ENCODE measurements around the gene COBLL1. TPM values are rescaled to one million over a fixed set of nuclear protein-coding genes. Genes with fewer than 3 reads are reported as not detected.

Gene COBLL1
- total RNA-seq, 1 experiment from 2014 or later, result 5.9 TPM

DNA sequence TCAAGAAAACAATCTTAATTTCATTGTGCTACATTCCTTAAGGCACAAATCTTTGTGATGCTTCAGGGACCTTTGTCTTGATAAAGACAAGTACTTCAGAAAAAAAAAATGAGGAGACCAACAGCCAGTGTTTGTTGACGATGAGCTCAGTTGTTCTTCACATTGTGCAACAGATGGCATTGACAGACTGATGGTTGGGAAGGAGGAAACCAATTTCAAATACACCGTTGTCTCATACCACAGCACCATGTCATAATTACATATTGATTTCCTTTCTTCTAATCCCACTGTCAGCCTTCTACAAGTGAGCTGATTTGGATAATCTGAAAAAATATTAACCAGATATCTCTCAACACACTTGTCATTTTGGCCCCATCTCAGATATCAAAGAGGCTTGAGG lies 166.6 kb downstream of the COBLL1 start:
- Histone ChIP-seq H3K79me1 (ENCODE audit: insufficient read depth, low read depth, low read length, poor library complexity, severe bottlenecking) (no peaks in the 10 kb centered on the region), H3T11ph (ENCODE audit: low read length) (no peak overlapping the region), H3K27ac (ENCODE audit: insufficient read length, low read depth, low read length) (no peak overlapping the region), H4K91ac (ENCODE audit: insufficient read length, low read depth, low read length) (no peak overlapping the region), H3K4me2 (ENCODE audit: insufficient read depth, insufficient read length, low read length) (no peak overlapping the region), H2BK5ac (ENCODE audit: insufficient read length, low read length) (no peak overlapping the region), H2BK120ac (ENCODE audit: low read depth, low read length, poor library complexity, severe bottlenecking) (no peak overlapping the region), H3K23me2 (ENCODE audit: insufficient read length, low read depth, low read length, poor library complexity, severe bottlenecking) (no peaks in the 10 kb centered on the region), H2BK12ac (ENCODE audit: insufficient read length, low read depth, low read length) (no peak overlapping the region), H3K9me3 (ENCODE audit: control insufficient read depth, low read depth, low read length) (no peaks in the 10 kb centered on the region), H3K14ac (ENCODE audit: insufficient read depth, low read length) (no peak overlapping the region), H3K27me3 (ENCODE audit: insufficient read depth, low read length) (no peaks in the 10 kb centered on the region), H3K18ac (ENCODE audit: insufficient read length, low read depth, low read length) (no peak overlapping the region), H2BK15ac (ENCODE audit: low read depth, low read length) (no peak overlapping the region), H2AK5ac (ENCODE audit: insufficient read length, low read length) (no peak overlapping the region), H2BK20ac (ENCODE audit: low read depth, low read length, poor library complexity, severe bottlenecking) (no peak overlapping the region), H3K23ac (ENCODE audit: insufficient read length, low read depth, low read length) (no peak overlapping the region), H4K20me1 (ENCODE audit: control insufficient read depth, insufficient read depth, insufficient read length) (no peaks in the 10 kb centered on the region), H3K4me1 (ENCODE audit: insufficient read depth, low read length) (no peaks in the 10 kb centered on the region), H3K79me2 (ENCODE audit: insufficient read depth, low read length) (no peaks in the 10 kb centered on the region), H3K9ac (ENCODE audit: extremely low read depth, insufficient read length, low read length) (no peak overlapping the region), H2AFZ (ENCODE audit: low read length) (no peak overlapping the region), H4K8ac (replicated peaks; ENCODE audit: insufficient read length, low read depth, low read length) (no peak overlapping the region), H3K56ac (ENCODE audit: insufficient read length, low read depth, low read length) (no peak overlapping the region), H4K5ac (ENCODE audit: insufficient read length, low read depth, low read length) (no peak overlapping the region), H3K4ac (ENCODE audit: low read depth, low read length) (no peak overlapping the region)
- Mint-ChIP-seq H3K4me3 (no peak overlapping the region), H3K9me3 (no peaks in the 10 kb centered on the region), H3K27ac (no peak overlapping the region), H3K27me3 (ENCODE audit: low read depth) (no peaks in the 10 kb centered on the region; the same call in 1 of the 2 replicates), H3K36me3 (ENCODE audit: insufficient read depth in 1 of 3, low read depth in 3 of 3) (no peaks in the 10 kb centered on the region), H3K4me1 (no peaks in the 10 kb centered on the region)
- TF ChIP-seq, protein P1, sequence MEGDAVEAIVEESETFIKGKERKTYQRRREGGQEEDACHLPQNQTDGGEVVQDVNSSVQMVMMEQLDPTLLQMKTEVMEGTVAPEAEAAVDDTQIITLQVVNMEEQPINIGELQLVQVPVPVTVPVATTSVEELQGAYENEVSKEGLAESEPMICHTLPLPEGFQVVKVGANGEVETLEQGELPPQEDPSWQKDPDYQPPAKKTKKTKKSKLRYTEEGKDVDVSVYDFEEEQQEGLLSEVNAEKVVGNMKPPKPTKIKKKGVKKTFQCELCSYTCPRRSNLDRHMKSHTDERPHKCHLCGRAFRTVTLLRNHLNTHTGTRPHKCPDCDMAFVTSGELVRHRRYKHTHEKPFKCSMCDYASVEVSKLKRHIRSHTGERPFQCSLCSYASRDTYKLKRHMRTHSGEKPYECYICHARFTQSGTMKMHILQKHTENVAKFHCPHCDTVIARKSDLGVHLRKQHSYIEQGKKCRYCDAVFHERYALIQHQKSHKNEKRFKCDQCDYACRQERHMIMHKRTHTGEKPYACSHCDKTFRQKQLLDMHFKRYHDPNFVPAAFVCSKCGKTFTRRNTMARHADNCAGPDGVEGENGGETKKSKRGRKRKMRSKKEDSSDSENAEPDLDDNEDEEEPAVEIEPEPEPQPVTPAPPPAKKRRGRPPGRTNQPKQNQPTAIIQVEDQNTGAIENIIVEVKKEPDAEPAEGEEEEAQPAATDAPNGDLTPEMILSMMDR (conservative IDR thresholded peaks at IDR 0.05), result no peak
- WGBS (ENCODE audit: extremely low coverage, insufficient read length, low lambda C conversion rate), result no CpG with 5 or more reads among the region's 2 CpGs
- no peak for DNase-seq
